ENCODE results near the gene SLC12A8. TPM values are rescaled to one million over a fixed set of nuclear protein-coding genes. Genes with fewer than 3 reads are reported as not detected.

Gene SLC12A8
- total RNA-seq = 2.8 and 6.4 TPM in 2 replicates

GRCh38 chr3:125212509-125213363 is at the start of gene SLC12A8:
Gene SLC12A8, minus strand, starts transcription at chr3:125212748. Its CDS starts 1,399 bp downstream, at chr3:125211349.

DNA sequence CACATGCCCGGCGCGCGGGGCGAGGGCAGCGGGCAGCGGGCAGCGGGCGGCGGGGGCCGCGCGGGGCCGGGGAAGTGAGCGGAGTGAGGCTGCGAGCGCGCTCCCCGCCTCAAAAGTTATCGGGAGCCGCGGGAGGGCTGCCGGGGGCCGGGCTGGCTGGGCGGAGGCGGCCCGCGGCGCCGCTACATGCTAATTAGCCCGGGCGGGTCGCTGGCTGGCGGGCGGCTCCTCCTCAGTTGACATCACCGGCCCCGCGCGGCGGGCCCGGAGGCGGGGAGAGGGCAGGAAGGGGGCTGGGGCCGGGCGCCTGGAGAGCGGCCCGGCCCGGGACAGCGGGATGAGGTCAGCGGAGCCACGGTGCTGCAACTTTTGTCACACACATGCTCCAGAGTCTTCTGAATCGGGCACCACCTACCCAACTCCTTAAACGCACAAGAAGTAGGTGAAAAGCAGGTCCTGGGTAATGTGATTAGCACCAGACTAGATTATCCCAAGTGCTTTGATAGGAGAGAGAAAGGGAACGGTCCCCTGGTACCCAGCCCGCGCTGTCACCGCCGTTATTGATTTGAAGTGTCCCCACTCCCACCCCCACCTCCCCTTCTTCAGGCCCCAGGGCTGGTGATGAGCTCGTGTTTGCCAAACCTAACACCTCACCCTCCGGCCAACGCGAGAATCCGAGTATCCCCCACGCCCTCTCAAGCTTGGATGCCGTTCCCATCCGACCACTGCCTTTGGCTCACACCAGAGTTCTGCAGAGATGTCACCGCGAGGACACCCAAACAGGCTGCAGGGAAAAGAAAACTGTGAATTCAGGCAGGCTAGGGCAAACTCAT is 156.4 kb downstream of the SLC12A8 start, which contains the start of gene HEG1:
HEG1 (minus strand) TSS at position 85 of the 833 bp plus-strand sequence. CDS start 107 bp downstream, outside the sequence.

Other genes with a start within 250 kb of the SLC12A8 start
- gene HEG1, start 156.8 kb downstream of the SLC12A8 start, total RNA-seq = 52.5 and 54.3 TPM in 2 replicates
- gene ZNF148, start 162.6 kb upstream of the SLC12A8 start, total RNA-seq = 23.3 and 36.5 TPM in 2 replicates

Measured in bronchial smooth muscle cell (primary cell).